GM23338 (cell line): ENCODE results near the gene GALNT5. TPM values are rescaled to one million over a fixed set of nuclear protein-coding genes. Genes with fewer than 3 reads are reported as not detected.

Source experiments
- ATAC-seq: fragments of 200-7000 bp; cut with Tn5 transposase; 3 replicates; pipeline ENCODE4 v1.9.1; 2020
- DNase-seq: peaks from one replicate; pipeline ENCODE4 v3.0.0-alpha.2; 2015; ENCODE audit warnings: low spot score
- H2AFZ ChIP-seq: fragments of 200-600 bp; sonication (generic); 2 replicates; pipeline ENCODE4 v1.8.0; 2016; ENCODE audit warnings: antibody characterized with exemption, mild to moderate bottlenecking, moderate library complexity
- H3F3A ChIP-seq: fragments of 200-600 bp; sonication (generic); replicated peaks from 2 replicates; pipeline ENCODE4 v1.8.0; 2017; ENCODE audit warnings: antibody characterized with exemption, mixed run types, low read depth
- H3K27ac ChIP-seq: fragments of 200-600 bp; sonication (generic); 2 replicates; pipeline ENCODE4 v1.6.1; 2016; ENCODE audit warnings: low read depth
- H3K27me3 ChIP-seq: fragments of 200-600 bp; sonication (generic); 2 replicates; pipeline ENCODE4 v1.8.0; 2016; ENCODE audit warnings: mild to moderate bottlenecking, mixed run types, moderate library complexity; ENCODE audit not compliant: insufficient read depth
- H3K36me3 ChIP-seq: fragments of 200-600 bp; sonication (generic); 2 replicates; pipeline ENCODE4 v1.8.0; 2016; ENCODE audit warnings: mild to moderate bottlenecking; ENCODE audit not compliant: insufficient read depth
- H3K4me1 ChIP-seq: fragments of 200-600 bp; sonication (generic); 2 replicates; pipeline ENCODE4 v1.8.0; 2016; ENCODE audit warnings: mild to moderate bottlenecking, moderate library complexity; ENCODE audit not compliant: insufficient read depth
- H3K4me2 ChIP-seq: fragments of 200-600 bp; sonication (generic); 2 replicates; pipeline ENCODE4 v1.7.1; 2017; ENCODE audit warnings: mixed run types
- H3K4me3 ChIP-seq: fragments of 200-600 bp; sonication (generic); 2 replicates; pipeline ENCODE4 v1.6.1; 2016; ENCODE audit warnings: mixed run types
- H3K79me2 ChIP-seq: fragments of 200-600 bp; sonication (generic); replicated peaks from 2 replicates; pipeline ENCODE4 v1.8.0; 2017; ENCODE audit warnings: mild to moderate bottlenecking; ENCODE audit not compliant: insufficient read depth
- H3K9me2 ChIP-seq: fragments of 200-600 bp; sonication (generic); 2 replicates; pipeline ENCODE4 v1.8.0; 2017; ENCODE audit not compliant: insufficient read depth
- H4K20me1 ChIP-seq: fragments of 200-600 bp; sonication (generic); replicated peaks from 2 replicates; pipeline ENCODE4 v1.8.0; 2017; ENCODE audit warnings: mild to moderate bottlenecking; ENCODE audit not compliant: insufficient read depth
- H3K27ac Mint-ChIP-seq: 2 replicates; pipeline ENCODE4 v1.8.0; 2020; ENCODE audit warnings: inconsistent platforms, mild to moderate bottlenecking, moderate library complexity, mixed read lengths
- H3K27me3 Mint-ChIP-seq: 3 replicates; pipeline ENCODE4 v1.8.0; 2022; ENCODE audit warnings: low read depth, mild to moderate bottlenecking, moderate library complexity, mixed read lengths, inconsistent platforms; ENCODE audit not compliant: insufficient read depth, poor library complexity
- H3K36me3 Mint-ChIP-seq: 3 replicates; pipeline ENCODE4 v1.8.0; 2021; ENCODE audit warnings: low read depth, mild to moderate bottlenecking, inconsistent platforms, moderate library complexity, mixed read lengths
- H3K4me1 Mint-ChIP-seq: 3 replicates; pipeline ENCODE4 v1.8.0; 2020; ENCODE audit warnings: mild to moderate bottlenecking, inconsistent platforms, mixed read lengths
- H3K4me3 Mint-ChIP-seq: 3 replicates; pipeline ENCODE4 v1.8.0; 2021; ENCODE audit warnings: moderate library complexity, mild to moderate bottlenecking, inconsistent platforms, mixed read lengths
- H3K9me3 Mint-ChIP-seq: 3 replicates; pipeline ENCODE4 v1.8.0; 2020; ENCODE audit warnings: moderate library complexity, mild to moderate bottlenecking, inconsistent platforms, mixed read lengths
- CREB1 ChIP-seq: fragments of 250-450 bp; sonication (Bioruptor Pico); IDR thresholded peaks from 2 replicates; pipeline ENCODE4 v1.5.0; 2020; ENCODE audit warnings: low read depth, mild to moderate bottlenecking, moderate library complexity
- EZH2phosphoT487 ChIP-seq: fragments of 200-600 bp; sonication (generic); IDR thresholded peaks from one replicate; pipeline ENCODE4 v1.8.1; 2018; ENCODE audit warnings: antibody characterized with exemption; ENCODE audit not compliant: unreplicated experiment
- JUNB ChIP-seq: IDR thresholded peaks from one replicate; pipeline ENCODE4 v1.6.1; 2016; ENCODE audit warnings: antibody characterized with exemption; ENCODE audit not compliant: unreplicated experiment
- NANOG ChIP-seq: IDR thresholded peaks from 2 replicates; pipeline ENCODE4 v1.6.1; 2016; ENCODE audit warnings: antibody characterized with exemption, borderline replicate concordance
- STAT1 ChIP-seq: IDR thresholded peaks from one replicate; pipeline ENCODE4 v1.6.1; 2016; ENCODE audit warnings: antibody characterized with exemption; ENCODE audit not compliant: unreplicated experiment
- ZNF114 ChIP-seq: fragments of 250-450 bp; sonication (Bioruptor Pico); IDR thresholded peaks from 2 replicates; pipeline ENCODE4 v1.5.0; 2020; ENCODE audit warnings: mild to moderate bottlenecking, moderate library complexity
- ZNF331 ChIP-seq: fragments of 250-450 bp; sonication (Bioruptor Pico); IDR thresholded peaks from 2 replicates; pipeline ENCODE4 v1.5.0; 2020; ENCODE audit warnings: low read depth, mild to moderate bottlenecking, moderate library complexity
- polyA plus RNA-seq: library from polyadenylated mRNA; unstranded; fragments of >200 nt; fragmentation: Nextera tagmentation; extraction: Ambion mirVana; gene quantifications from 2 replicates; pipeline ENCODE4 v1.2.1, GENCODE V29; 2016
- total RNA-seq: library from RNA; depleted of rRNA; stranded (reverse); fragments of >200 nt; shearing (Covaris generic); gene quantifications from 2 replicates; pipeline ENCODE4 v1.2.3, GENCODE V29; 2014
- TF ChIP-seq, protein P1 (sequence below), 2 experiments: fragments of 200-600 bp in 1 of 2; sonication (generic) in 1 of 2; conservative IDR thresholded peaks; 2 replicates each; pipeline versions ENCODE4 v1.5.1 to v1.6.1; 2016 to 2017; ENCODE audit warnings: antibody characterized with exemption in 2 of 2, low read depth in 2 of 2, mild to moderate bottlenecking in 2 of 2, moderate library complexity in 1 of 2
- TF ChIP-seq, protein P2 (sequence below): IDR thresholded peaks from one replicate; pipeline ENCODE4 v1.6.1; 2018; ENCODE audit warnings: antibody characterized with exemption; ENCODE audit not compliant: unreplicated experiment
- TF ChIP-seq, protein P3 (sequence below): IDR thresholded peaks from 2 replicates; pipeline ENCODE4 v1.6.1; 2016; ENCODE audit warnings: antibody characterized with exemption
- TF ChIP-seq, protein P4 (sequence below): fragments of 250-450 bp; sonication (Bioruptor Pico); IDR thresholded peaks from 2 replicates; pipeline ENCODE4 v1.5.0; 2020; ENCODE audit warnings: mild to moderate bottlenecking, moderate library complexity

The GALNT5 gene
- total and polyA plus RNA-seq, 2 experiments from 2014 or later: 0.05 to 0.14 TPM

GRCh38 chr2:157322432-157322831 is 64.9 kb downstream of the GALNT5 start (continued):
- TF ChIP-seq, protein P1, sequence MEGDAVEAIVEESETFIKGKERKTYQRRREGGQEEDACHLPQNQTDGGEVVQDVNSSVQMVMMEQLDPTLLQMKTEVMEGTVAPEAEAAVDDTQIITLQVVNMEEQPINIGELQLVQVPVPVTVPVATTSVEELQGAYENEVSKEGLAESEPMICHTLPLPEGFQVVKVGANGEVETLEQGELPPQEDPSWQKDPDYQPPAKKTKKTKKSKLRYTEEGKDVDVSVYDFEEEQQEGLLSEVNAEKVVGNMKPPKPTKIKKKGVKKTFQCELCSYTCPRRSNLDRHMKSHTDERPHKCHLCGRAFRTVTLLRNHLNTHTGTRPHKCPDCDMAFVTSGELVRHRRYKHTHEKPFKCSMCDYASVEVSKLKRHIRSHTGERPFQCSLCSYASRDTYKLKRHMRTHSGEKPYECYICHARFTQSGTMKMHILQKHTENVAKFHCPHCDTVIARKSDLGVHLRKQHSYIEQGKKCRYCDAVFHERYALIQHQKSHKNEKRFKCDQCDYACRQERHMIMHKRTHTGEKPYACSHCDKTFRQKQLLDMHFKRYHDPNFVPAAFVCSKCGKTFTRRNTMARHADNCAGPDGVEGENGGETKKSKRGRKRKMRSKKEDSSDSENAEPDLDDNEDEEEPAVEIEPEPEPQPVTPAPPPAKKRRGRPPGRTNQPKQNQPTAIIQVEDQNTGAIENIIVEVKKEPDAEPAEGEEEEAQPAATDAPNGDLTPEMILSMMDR (conservative IDR thresholded peaks at IDR 0.05; ENCODE audit: low read depth in 2 of 2): no peak
- TF ChIP-seq, protein P2, sequence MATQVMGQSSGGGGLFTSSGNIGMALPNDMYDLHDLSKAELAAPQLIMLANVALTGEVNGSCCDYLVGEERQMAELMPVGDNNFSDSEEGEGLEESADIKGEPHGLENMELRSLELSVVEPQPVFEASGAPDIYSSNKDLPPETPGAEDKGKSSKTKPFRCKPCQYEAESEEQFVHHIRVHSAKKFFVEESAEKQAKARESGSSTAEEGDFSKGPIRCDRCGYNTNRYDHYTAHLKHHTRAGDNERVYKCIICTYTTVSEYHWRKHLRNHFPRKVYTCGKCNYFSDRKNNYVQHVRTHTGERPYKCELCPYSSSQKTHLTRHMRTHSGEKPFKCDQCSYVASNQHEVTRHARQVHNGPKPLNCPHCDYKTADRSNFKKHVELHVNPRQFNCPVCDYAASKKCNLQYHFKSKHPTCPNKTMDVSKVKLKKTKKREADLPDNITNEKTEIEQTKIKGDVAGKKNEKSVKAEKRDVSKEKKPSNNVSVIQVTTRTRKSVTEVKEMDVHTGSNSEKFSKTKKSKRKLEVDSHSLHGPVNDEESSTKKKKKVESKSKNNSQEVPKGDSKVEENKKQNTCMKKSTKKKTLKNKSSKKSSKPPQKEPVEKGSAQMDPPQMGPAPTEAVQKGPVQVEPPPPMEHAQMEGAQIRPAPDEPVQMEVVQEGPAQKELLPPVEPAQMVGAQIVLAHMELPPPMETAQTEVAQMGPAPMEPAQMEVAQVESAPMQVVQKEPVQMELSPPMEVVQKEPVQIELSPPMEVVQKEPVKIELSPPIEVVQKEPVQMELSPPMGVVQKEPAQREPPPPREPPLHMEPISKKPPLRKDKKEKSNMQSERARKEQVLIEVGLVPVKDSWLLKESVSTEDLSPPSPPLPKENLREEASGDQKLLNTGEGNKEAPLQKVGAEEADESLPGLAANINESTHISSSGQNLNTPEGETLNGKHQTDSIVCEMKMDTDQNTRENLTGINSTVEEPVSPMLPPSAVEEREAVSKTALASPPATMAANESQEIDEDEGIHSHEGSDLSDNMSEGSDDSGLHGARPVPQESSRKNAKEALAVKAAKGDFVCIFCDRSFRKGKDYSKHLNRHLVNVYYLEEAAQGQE: no peak
- TF ChIP-seq ZNF114 (CRISPR knock-in tag) (no peak), CREB1 (CRISPR knock-in tag) (no peak), NANOG (no peak), STAT1 (no peak), JUNB (no peak)

- H3K4me1 Mint-ChIP-seq: peaks cover 34% of the 10 kb centered on the region
- H3K4me2 ChIP-seq: no peak overlapping the region
- H3K4me3 ChIP-seq: no peak overlapping the region
- no peaks in the 10 kb centered on the region for H3K9me3 Mint-ChIP-seq
- no peaks in the 10 kb centered on the region for H3K79me2 ChIP-seq
- no peak overlapping the region for H3K27ac Mint-ChIP-seq
- no peaks in the 10 kb centered on the region for H3K36me3 Mint-ChIP-seq
- H3K9me2 ChIP-seq: peaks cover 4% of the 10 kb centered on the region; the same call in 1 of the 2 replicates
- peaks cover 28% of the 10 kb centered on the region for H3K4me1 ChIP-seq
- H3K27me3 Mint-ChIP-seq: no peaks in the 10 kb centered on the region
- no peak overlapping the region for H2AFZ ChIP-seq
- H4K20me1 ChIP-seq: no peaks in the 10 kb centered on the region
- DNase-seq: no peak
- no peaks in the 10 kb centered on the region for H3F3A ChIP-seq
- no peak overlapping the region for H3K4me3 Mint-ChIP-seq
- H3K27me3 ChIP-seq: no peaks in the 10 kb centered on the region
- no peak overlapping the region for H3K27ac ChIP-seq
- no peaks in the 10 kb centered on the region for H3K36me3 ChIP-seq
- ATAC-seq: no peak
- TF ChIP-seq EZH2phosphoT487 (no peak), ZNF114 (CRISPR knock-in tag) (no peak), ZNF331 (CRISPR knock-in tag) (no peak), CREB1 (CRISPR knock-in tag) (no peak)
- TF ChIP-seq, protein P3, sequence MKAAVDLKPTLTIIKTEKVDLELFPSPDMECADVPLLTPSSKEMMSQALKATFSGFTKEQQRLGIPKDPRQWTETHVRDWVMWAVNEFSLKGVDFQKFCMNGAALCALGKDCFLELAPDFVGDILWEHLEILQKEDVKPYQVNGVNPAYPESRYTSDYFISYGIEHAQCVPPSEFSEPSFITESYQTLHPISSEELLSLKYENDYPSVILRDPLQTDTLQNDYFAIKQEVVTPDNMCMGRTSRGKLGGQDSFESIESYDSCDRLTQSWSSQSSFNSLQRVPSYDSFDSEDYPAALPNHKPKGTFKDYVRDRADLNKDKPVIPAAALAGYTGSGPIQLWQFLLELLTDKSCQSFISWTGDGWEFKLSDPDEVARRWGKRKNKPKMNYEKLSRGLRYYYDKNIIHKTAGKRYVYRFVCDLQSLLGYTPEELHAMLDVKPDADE: no peak
- TF ChIP-seq, protein P4, sequence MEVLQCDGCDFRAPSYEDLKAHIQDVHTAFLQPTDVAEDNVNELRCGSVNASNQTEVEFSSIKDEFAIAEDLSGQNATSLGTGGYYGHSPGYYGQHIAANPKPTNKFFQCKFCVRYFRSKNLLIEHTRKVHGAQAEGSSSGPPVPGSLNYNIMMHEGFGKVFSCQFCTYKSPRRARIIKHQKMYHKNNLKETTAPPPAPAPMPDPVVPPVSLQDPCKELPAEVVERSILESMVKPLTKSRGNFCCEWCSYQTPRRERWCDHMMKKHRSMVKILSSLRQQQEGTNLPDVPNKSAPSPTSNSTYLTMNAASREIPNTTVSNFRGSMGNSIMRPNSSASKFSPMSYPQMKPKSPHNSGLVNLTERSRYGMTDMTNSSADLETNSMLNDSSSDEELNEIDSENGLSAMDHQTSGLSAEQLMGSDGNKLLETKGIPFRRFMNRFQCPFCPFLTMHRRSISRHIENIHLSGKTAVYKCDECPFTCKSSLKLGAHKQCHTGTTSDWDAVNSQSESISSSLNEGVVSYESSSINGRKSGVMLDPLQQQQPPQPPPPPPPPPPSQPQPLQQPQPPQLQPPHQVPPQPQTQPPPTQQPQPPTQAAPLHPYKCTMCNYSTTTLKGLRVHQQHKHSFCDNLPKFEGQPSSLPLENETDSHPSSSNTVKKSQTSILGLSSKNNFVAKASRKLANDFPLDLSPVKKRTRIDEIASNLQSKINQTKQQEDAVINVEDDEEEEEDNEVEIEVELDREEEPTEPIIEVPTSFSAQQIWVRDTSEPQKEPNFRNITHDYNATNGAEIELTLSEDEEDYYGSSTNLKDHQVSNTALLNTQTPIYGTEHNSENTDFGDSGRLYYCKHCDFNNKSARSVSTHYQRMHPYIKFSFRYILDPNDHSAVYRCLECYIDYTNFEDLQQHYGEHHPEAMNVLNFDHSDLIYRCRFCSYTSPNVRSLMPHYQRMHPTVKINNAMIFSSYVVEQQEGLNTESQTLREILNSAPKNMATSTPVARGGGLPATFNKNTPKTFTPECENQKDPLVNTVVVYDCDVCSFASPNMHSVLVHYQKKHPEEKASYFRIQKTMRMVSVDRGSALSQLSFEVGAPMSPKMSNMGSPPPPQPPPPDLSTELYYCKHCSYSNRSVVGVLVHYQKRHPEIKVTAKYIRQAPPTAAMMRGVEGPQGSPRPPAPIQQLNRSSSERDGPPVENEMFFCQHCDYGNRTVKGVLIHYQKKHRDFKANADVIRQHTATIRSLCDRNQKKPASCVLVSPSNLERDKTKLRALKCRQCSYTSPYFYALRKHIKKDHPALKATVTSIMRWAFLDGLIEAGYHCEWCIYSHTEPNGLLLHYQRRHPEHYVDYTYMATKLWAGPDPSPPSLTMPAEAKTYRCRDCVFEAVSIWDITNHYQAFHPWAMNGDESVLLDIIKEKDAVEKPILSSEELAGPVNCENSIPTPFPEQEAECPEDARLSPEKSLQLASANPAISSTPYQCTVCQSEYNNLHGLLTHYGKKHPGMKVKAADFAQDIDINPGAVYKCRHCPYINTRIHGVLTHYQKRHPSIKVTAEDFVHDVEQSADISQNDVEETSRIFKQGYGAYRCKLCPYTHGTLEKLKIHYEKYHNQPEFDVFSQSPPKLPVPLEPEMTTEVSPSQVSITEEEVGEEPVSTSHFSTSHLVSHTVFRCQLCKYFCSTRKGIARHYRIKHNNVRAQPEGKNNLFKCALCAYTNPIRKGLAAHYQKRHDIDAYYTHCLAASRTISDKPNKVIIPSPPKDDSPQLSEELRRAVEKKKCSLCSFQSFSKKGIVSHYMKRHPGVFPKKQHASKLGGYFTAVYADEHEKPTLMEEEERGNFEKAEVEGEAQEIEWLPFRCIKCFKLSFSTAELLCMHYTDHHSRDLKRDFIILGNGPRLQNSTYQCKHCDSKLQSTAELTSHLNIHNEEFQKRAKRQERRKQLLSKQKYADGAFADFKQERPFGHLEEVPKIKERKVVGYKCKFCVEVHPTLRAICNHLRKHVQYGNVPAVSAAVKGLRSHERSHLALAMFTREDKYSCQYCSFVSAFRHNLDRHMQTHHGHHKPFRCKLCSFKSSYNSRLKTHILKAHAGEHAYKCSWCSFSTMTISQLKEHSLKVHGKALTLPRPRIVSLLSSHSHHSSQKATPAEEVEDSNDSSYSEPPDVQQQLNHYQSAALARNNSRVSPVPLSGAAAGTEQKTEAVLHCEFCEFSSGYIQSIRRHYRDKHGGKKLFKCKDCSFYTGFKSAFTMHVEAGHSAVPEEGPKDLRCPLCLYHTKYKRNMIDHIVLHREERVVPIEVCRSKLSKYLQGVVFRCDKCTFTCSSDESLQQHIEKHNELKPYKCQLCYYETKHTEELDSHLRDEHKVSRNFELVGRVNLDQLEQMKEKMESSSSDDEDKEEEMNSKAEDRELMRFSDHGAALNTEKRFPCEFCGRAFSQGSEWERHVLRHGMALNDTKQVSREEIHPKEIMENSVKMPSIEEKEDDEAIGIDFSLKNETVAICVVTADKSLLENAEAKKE (CRISPR knock-in tag): no peak
Observed at GRCh38 chr2:157324331-157324843, 66.9 kb downstream of the GALNT5 start.
